GM21515 (cell line): Measurements from ENCODE around the gene OTOP1.
"Not testable (repeated sequence)": the region's sequence is repeated elsewhere in the genome, so short reads cannot be mapped to it uniquely, and the experiment has no call there.

Experiments used
- ATAC-seq: cut with Tn5 transposase; IDR thresholded peaks from one replicate; pipeline ENCODE4 v1.9.1; 2021; ENCODE audit not compliant: unreplicated experiment

The OTOP1 gene, protein sequence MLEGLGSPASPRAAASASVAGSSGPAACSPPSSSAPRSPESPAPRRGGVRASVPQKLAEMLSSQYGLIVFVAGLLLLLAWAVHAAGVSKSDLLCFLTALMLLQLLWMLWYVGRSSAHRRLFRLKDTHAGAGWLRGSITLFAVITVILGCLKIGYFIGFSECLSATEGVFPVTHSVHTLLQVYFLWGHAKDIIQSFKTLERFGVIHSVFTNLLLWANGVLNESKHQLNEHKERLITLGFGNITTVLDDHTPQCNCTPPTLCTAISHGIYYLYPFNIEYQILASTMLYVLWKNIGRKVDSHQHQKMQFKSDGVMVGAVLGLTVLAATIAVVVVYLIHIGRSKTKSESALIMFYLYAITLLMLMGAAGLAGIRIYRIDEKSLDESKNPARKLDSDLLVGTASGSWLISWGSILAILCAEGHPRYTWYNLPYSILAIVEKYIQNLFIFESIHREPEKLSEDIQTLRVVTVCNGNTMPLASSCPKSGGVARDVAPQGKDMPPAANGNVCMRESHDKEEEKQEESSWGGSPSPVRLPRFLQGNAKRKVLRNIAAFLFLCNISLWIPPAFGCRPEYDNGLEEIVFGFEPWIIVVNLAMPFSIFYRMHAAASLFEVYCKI

DNA sequence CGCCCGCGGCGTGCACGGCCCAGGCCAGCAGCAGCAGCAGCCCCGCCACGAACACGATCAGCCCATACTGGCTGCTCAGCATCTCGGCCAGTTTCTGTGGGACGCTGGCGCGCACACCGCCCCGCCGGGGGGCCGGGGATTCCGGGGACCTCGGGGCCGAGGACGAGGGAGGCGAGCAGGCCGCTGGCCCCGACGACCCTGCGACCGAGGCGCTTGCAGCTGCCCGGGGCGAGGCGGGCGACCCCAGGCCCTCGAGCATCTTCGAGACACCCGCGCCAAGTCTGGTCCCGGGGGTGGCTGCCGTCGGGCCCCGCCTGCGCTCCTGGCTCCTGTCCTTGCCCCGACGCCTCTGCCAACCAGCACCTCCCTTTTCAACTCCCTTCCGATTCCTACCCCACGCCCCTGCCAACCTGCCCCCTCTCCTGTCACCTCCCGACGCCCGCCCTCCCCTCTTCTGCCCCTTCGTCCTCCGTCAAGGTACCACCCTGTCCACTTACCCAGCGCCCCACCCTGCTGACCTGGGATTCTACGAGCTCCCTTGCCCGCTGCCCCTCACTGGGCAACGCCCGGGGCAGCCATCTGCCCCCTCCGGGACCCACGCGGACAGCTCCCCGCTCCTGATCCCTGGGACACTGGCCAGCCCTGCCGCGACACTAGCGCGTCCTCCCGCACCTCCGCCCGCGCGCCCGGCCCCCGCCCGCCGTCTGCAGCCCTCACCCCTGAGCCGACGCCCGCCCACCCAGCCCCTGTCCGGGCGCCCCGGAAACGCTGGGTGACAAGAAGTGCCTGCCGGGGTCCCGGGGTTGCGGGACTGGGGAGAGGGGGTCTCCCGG, at the start of gene OTOP1:
Gene OTOP1 (minus strand): TSS at position 324 of the 833 bp plus-strand sequence. CDS start 65 bp downstream, at position 259.
- ATAC-seq: no peak

DNA sequence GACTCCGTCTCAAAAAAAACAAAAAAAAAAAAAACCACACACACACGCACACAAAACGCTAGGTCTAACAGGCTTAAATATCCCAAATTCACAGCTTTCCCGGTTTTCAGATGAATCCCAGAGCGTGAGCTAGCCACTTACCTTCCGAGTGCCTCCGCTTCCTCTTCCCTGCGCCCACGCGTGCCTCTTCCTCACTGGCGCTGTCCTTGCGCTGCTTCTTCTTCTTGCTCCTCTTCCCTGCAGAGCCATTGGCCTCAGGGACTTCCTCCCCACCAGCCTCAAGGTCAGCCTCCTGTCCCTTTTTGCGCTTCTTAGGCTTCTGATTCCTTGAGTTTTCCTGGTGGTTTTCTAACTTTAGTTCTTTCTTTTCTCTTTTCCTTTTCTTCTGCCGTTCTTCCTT, 47.5 kb upstream of the OTOP1 start:
- no peak for ATAC-seq

DNA sequence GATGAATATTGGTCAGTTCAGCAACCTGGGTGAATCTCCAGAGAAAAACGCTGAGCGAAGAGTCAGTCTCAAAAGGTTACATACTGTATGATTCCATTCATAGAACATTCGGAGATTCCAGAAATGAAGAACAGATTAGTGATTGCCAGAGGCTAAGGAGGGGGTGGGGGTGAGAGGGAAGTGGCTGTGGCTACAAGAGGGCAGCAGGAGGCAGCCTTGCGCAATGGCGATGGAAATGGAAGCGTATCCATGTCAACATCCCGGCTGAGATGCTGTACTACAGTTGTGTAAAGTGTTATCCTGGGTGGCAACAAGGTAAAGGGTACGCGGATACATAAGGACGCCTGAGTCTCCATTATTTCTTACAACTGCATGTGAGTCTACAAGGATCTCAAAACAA, 45.2 kb upstream of the OTOP1 start:
- ATAC-seq: no peak

DNA sequence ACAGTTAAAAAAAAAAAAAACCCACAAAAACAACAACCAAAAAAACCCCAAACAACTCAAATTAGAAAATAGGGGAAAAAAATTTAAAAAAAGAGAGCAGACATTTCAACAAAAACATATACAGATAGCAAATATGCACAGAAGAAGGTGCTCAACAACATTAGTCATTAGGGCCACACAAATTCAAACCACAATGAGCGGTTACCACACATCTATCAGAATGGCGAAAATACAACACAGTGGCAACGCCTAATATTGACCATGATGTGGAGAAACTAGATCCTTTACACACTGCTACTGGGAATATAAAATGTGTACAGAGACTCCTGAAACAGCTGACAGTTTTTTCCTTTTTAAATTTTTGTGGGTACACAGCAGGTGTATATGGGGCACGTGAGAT, 43.8 kb upstream of the OTOP1 start:
- no peak for ATAC-seq

DNA sequence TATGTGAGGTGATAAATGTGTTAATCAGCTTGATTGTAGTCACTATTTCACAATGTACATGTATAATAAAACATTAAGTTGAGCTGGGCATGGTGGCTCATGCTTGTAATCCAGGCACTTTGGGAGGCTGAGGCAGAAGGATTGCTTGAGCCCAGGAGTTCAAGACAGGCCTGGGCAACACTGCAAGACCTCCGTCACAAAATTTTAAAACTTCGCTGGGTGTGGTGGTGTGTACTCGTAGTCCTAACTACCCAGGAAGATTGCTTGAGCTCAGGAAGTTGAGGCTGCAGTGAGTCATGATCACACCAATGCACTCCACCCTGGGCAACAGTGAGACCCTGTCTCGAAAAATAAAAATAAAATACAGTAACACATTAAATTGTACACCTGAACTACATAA, 43.1 kb upstream of the OTOP1 start:
- no peak for ATAC-seq

DNA sequence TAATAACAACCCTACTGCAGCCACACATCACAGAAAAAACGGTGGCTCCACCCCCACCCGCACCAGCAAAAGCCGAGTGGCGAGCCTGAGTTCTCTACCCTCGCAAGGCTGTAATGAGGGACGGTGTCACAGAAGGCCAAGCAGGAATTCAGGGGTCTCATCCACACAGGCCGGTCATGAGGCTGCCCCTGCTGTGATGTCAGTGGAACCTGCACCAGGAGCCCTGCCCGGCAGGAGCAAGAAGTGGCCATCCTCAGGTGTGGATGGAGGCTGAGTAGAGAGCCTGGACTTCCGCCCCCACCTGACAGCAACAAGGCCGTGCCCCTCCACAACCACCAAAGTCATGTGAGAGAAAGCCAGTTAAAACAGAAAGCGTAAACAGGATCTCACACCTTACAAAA, 42.6 kb upstream of the OTOP1 start:
- ATAC-seq: no peak

DNA sequence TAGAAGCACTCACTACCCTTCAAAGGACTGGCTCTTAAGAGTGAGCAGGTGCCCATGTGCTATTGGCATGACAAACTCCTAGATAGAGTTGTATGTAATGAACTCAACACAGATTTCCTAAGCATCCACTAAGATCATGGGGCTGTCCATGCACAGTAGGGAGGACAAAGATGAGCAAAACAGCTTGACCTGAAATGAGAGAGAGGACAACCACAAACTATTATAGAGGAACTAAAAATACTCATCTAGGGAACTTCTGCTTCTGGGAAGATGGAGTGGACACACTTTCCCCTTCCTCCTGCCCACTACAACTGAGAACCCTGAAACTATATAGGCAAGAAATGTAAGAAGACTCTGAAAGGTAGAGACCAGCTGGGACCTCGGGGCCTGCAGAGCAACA, 42.0 kb upstream of the OTOP1 start:
- ATAC-seq: no peak

DNA sequence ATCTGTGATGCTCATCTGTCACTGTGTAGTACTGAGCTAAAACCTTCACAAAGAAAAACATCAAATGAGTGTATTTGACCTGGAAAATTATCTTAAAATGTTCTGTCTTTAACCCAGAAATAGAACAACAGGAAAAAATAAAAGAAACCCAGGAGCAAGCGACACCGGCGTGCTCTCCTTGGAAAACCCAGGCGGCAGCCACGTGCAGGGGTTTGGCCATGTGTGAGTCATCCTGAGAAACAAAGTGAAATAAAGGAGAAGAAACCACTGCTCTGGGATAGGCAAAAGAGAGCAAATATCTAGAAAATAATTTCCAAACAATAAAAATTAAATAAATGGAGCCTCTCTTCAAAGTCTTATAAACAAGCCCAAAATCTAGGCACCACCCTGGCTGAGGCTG, 41.3 kb upstream of the OTOP1 start:
- ATAC-seq: no peak

DNA sequence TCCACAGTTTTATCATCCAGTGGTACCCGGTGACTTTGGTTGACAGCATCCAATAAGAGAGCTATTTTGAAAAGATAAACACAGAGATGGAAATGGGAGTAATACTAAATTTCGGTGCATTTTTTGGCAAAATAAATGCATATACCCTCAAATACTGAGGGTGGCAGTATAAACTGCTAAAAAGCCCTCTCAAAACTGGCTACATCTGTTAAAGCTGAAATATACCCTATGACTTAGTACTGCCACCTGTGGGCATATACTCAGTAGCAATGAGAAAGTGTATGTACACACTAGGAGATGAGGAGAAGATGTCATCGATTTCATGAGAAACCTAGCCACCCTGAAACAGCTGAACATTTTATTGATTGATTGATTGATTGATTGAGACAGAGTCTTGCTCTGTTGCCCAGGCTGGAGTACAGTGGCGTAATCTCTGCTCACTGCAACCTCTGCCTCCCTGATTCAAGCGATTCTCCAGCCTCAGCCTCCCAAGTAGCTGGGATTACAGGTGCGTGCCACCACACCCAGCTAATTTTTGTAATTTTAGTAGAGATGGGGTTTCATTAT, 33.5 kb upstream of the OTOP1 start:
- peak; percentile 49 for ATAC-seq

DNA sequence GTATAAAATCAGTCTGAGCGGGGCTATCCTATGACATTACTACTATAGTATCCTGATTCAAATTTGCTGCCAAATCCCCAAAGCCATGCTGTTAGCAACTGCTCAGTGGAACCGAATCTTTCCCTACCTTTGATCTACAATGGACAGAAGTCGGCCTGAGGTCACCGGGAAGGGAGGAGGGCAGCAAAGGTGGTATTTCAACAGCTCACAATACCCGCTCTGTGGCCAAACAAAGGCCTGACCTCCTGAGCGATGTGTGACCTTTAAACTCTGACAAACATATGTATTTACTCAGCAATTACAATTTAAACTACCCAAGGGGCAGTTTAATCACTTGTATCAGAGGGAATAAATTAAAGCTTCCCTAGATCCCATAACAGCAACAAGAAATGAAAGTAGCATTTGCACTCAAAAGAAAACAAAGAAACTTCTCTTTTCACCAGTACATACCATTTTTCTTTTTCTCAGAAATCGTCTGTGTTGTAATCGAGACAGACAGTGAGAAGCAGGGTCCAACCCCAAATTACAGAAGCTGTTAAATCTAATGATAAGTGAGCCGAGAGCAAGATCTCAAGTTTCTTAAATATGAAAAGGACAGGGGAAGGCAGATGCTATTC, 32.9 kb upstream of the OTOP1 start:
- no peak for ATAC-seq

DNA sequence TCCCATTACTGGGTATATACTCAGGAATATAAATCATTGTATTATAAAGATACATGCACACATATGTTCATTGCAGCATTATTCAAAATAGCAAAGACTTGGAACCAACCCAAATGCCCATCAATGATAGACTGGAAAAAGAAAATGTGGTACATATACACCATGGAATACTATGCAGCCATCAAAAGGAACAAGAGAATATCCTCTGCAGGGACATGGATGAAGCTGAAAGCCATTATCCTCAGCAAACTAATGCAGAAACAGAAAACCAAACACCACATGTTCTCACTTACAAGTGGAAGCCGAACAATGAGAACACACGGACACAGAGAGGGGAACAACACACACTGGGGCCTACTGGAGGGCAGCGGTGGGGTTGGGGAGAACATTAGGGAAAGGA, 31.0 kb upstream of the OTOP1 start:
- ATAC-seq: not testable (repeated sequence)

DNA sequence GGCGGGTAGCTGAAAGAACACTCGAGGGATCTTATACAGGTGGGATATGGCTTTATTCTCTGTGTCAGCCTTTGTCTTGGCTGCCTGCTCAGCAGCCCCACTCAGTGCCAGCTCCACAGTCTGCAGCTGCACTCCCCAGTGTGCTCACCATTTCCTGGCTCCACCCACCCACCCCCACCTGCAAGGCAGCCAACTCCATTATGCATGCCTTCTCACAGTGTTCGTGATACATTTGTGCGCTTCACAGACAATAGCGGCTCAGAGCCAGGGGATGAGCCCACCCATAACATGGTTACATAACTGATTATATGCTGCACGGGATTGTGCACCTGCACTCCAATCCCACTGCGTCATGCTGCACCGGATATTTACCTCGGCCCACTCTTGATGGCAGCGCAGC, 30.1 kb upstream of the OTOP1 start:
- ATAC-seq: no peak

DNA sequence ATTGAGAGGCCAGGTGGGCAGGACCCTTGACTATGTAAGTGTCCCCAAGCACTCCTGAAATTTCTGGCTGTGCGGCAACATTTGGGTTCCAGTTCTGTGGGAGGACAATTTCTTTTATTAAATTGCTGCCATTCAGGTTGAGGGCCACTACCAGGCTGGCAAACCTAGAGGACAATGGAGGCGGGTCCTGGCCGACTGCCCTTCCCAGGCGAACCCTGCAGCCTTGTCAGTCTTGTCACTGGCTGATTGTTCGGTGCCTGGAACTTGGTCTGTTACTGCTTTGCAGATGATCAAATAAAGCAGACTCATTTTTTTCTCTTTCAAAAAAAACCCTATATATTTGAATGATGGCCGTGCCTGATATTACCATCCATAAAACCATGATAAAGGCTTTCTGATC, 27.9 kb upstream of the OTOP1 start:
- ATAC-seq: no peak

DNA sequence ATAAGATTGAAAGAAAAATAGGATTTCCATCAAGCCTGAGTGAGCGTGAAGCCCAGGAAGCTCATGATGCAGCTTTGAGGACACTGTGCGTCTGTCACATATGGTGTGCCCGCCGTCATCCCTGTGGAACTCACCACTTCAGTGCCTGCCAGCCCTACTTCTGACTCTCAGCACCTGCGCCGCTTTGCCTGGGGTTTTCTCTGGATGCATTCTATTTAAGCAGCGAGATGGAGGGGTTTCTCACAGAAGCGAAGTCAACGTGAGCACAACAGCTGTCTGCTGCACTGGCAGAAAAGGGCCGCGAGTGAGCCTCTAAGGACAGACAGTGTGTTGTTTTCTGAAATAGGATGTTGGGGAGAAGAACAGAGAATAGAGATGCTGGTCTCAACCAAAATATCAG, 27.5 kb upstream of the OTOP1 start:
- no peak for ATAC-seq

DNA sequence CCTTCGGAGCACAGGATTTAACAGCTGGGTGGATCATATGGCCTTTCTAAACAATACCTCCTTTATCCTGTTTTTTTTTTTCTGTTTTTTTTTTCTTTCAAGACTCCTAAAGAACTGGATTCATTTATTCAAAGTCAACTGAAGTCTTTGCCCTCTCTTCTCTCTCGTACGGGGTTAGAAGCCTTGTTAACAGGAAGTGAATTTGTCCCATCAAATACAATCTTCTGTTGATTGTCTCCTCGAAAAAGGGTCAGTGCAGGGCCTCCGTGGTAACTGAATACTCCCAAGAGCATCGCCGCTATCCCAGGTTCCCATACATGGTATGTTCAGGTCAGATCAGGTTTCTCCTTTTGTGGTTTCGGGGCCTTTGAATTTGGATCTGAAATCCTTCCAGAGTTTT, 23.1 kb upstream of the OTOP1 start:
- ATAC-seq: no peak

DNA sequence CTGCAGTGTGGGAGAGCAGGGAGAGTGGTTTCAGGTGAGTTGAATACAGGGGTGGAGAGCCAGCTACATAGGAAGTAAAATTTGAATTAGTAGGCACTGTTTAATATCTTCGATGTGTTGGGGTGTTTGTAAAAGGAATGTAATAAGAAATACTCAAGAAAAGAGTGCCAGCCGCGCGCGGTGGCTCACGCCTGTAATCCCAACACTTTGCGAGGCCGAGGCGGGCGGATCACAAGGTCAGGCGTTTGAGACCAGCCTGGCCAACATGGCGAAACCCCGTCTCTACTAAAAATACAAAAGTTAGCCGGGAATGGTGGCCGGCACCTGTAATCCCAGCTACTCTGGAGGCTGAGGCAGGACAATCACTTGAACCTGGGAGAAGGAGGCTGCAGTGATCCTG, 22.6 kb upstream of the OTOP1 start:
- not testable (repeated sequence) for ATAC-seq

DNA sequence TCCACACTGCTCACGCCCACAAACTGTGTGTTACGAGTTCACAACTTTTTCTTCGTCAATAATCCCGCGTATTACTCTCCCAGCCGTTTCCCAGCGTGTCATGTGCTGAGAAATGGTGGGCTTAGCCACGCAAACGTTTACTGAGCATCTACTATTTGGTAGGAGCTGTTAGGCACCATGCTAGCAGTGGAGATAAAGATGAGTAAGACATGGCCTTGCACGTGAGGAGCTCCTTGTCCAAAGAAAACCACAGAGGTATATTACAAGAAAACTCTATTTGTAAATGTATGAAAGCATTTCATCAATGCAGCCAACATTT, 22.1 kb upstream of the OTOP1 start:
- no peak for ATAC-seq

DNA sequence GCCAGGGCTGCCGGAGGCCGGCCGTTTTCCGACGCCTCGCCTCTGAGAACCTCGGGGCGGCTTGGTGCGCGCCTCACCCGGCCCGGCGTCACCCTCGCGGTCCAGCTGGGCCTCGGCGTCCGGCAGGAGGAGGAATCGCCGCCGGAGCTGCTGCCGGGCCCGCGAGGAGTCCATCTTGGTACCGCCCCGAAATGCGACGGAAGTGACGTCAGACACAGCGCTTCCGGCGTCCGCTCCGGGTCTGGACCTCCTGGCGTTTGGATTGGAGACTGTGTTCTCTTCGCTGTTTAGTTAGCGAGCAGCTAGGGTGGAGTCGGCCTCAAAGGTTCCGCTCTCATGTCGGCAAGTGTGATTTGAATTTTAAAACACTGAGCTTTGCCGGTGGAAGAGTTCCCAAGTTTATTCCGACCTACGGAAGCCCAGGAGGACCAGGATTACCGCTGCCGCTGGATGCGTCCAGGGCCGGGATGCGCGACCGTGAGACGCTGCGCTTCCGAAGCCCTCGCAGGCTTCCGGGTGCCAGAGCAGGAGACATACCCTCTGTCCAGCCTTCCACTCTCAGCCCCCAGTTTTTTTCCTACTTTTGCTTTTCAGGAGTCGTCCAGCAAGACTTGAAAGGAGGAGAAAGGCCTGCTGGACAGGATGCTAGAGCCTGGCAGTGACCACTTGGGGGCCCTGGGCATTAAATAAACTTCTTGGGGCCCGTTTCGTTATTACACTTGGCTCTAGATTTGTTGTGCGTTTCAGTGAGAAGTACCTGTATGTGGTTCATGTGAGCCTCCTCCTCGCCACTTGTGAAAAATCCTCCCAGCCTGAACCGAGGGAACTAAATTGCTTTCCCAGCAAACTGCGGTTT, 21.5 kb upstream of the OTOP1 start, which contains the start of gene TMEM128:
Gene TMEM128 (minus strand): TSS at position 195 of the 856 bp plus-strand sequence. CDS start 21 bp downstream, at position 174.
- peak; percentile 96 for ATAC-seq

DNA sequence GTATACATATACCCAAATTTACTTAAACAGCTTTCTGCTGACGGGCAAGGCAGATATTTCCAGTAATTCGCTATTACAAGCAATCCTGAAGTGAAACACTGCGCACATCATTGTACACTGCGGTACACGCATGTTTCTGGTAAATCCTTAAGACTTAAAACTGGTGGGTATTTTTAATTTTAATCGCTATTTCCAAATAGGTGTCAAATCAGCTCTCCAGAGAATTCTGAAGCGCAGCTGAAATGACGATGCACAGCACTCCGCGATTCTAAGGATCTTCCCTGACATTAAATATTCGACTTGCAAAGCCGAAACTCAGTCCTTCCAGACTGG, 20.9 kb upstream of the OTOP1 start:
- peak; percentile 6 for ATAC-seq

DNA sequence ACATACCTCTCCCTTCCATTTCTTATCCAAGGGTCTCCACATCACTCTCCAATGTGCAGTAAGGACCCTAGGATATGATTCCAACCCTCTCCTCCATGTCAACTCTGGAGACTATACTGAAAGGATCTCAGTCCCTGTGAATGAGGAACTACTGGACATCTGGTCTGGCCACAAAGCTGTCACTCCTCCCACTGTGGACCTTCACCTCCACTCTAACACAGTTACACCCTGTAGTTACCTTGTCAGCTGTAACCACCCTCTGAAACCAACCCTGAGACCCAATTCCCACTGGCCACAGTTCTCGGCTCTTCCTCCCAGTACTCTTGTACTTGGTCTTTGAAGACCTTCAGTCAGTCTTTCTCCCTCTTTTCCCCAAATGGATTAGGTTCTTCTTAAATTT, 18.4 kb upstream of the OTOP1 start:
- no peak for ATAC-seq
